NT2/D1 (cell line): Measurements from ENCODE around the gene LSAMP.

ENCODE experiments used
- DNase-seq: peaks from one replicate; pipeline ENCODE4 v3.0.0-alpha.2; 2011; ENCODE audit warnings: low read depth, low spot score
- H3K27me3 ChIP-seq: 2 replicates; pipeline ENCODE4 v1.6.0; 2011; ENCODE audit warnings: mild to moderate bottlenecking; ENCODE audit not compliant: insufficient read length, insufficient read depth
- H3K36me3 ChIP-seq: 2 replicates; pipeline ENCODE4 v1.6.1; 2011; ENCODE audit warnings: mild to moderate bottlenecking, low read length, mixed read lengths; ENCODE audit not compliant: insufficient read depth, insufficient read length
- H3K4me1 ChIP-seq: 2 replicates; pipeline ENCODE4 v1.5.1; 2011; ENCODE audit not compliant: insufficient read depth, insufficient read length
- H3K4me3 ChIP-seq: 2 replicates; pipeline ENCODE4 v1.5.1; 2011; ENCODE audit warnings: low read depth; ENCODE audit not compliant: insufficient read length
- H3K9ac ChIP-seq: 2 replicates; pipeline ENCODE4 v1.6.0; 2011; ENCODE audit warnings: low read depth; ENCODE audit not compliant: insufficient read length
- H3K9me3 ChIP-seq: 2 replicates; pipeline ENCODE4 v1.5.1; 2011; ENCODE audit warnings: mild to moderate bottlenecking, low read length; ENCODE audit not compliant: insufficient read depth
- SUZ12 ChIP-seq: IDR thresholded peaks from 2 replicates; pipeline ENCODE4 v1.6.1; 2011; ENCODE audit not compliant: insufficient read length, insufficient read depth; ENCODE audit errors: extremely low read depth
- YY1 ChIP-seq: IDR thresholded peaks from 2 replicates; pipeline ENCODE4 v1.6.1; 2011; ENCODE audit not compliant: insufficient read length, insufficient read depth
- ZNF274 ChIP-seq: IDR thresholded peaks from 2 replicates; pipeline ENCODE4 v1.6.1; 2011; ENCODE audit warnings: mild to moderate bottlenecking, low read depth, low read length

The LSAMP gene

DNA sequence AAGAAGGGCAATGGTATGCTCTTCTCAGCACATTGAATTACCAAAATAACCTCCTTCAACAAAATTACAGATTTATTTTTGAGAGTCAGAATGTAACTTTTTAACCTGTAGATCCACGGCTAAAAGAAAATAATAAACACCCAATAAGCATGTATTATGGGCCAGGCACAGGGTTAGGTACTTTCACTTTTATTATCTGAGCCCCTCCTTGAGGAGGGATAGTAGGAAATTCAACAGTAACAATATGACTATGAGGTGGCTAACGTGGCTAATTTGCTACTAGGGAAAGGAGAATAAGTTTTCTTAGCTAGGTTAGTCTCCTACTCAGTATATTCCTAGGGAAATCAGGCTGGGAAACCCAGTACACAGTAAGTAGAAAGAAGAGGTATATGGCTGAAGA is 515.1 kb downstream of the LSAMP start:
- Histone ChIP-seq H3K4me1 (no peaks in the 10 kb centered on the region), H3K4me3 (no peak overlapping the region)
- TF ChIP-seq YY1 (no peak), SUZ12 (no peak)

DNA sequence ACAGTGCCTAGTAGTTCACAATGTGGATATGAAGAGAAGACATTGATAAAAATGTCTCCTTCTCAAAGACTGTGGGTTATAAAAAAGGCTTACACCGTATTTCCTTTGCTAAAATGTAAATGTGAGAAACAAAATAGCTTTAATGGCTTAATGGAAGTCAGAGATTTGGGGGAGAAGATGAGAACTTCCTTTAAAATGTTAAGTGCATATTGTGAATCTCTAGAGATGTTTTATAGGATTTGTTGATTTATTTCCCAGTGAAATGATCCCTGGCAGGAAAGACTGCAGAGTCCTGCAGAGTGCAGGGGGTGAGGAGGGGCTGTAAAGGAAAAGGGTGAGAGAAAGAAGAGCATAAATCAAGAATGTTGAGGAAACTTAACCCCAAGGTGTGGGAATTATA is 516.9 kb downstream of the LSAMP start:
- no peaks in the 10 kb centered on the region for H3K4me1 ChIP-seq

More for the DNA sequence above, 515.1 kb downstream of the LSAMP start:
- H3K9me3 ChIP-seq, result no peaks in the 10 kb centered on the region
- no peak overlapping the region for H3K9ac ChIP-seq
- no peak for DNase-seq
- no peaks in the 10 kb centered on the region for H3K36me3 ChIP-seq
- H3K27me3 ChIP-seq, result no peaks in the 10 kb centered on the region

DNA sequence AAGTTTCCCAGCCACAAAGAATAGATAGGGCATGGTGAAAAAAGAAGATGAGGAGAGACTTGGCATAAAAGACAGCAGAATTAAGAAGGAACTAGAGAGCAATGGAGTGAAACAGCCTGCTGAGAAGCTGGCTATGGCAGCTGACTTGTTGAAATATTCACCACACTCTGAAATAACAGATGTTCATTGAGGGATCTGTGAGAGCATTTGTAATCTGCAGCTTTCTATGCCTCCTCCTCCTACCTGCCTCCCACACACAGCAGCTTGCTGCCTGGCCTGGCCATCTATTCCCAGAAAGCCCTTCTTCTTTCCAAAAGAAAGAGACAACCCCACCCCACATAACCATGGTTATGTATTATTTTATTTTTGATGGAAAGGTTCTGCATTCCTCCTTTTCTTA is 518.1 kb downstream of the LSAMP start:
- no peaks in the 10 kb centered on the region for H3K27me3 ChIP-seq
- H3K9ac ChIP-seq, result no peak overlapping the region
- H3K4me3 ChIP-seq, result no peak overlapping the region
- no peak for DNase-seq
- H3K36me3 ChIP-seq, result no peaks in the 10 kb centered on the region
- H3K4me1 ChIP-seq, result no peaks in the 10 kb centered on the region
- TF ChIP-seq SUZ12 (no peak), ZNF274 (no peak), YY1 (no peak)
- H3K9me3 ChIP-seq, result no peaks in the 10 kb centered on the region

More for the DNA sequence above, 516.9 kb downstream of the LSAMP start:
- Histone ChIP-seq H3K4me3 (no peak overlapping the region), H3K36me3 (no peaks in the 10 kb centered on the region), H3K9ac (no peak overlapping the region), H3K9me3 (no peaks in the 10 kb centered on the region), H3K27me3 (no peaks in the 10 kb centered on the region)
- DNase-seq, result no peak
- TF ChIP-seq SUZ12 (no peak), YY1 (no peak), ZNF274 (no peak)

GRCh38 chr3:115922681-115923347 is 522.5 kb downstream of the LSAMP start:
- H3K27me3 ChIP-seq, result no peaks in the 10 kb centered on the region
- no peak overlapping the region for H3K4me3 ChIP-seq
- TF ChIP-seq ZNF274 (no peak), YY1 (no peak), SUZ12 (no peak)
- H3K4me1 ChIP-seq, result no peaks in the 10 kb centered on the region
- no peaks in the 10 kb centered on the region for H3K9me3 ChIP-seq
- no peaks in the 10 kb centered on the region for H3K36me3 ChIP-seq
- DNase-seq, result peak; percentile 13
- no peak overlapping the region for H3K9ac ChIP-seq

- Histone ChIP-seq H3K9me3 (no peaks in the 10 kb centered on the region), H3K9ac (no peak overlapping the region), H3K4me1 (no peaks in the 10 kb centered on the region), H3K4me3 (no peak overlapping the region), H3K36me3 (no peaks in the 10 kb centered on the region), H3K27me3 (no peaks in the 10 kb centered on the region)
- no peak for DNase-seq
- TF ChIP-seq YY1 (no peak), ZNF274 (no peak)
Observed at GRCh38 chr3:115921711-115922110, 523.6 kb downstream of the LSAMP start.

DNA sequence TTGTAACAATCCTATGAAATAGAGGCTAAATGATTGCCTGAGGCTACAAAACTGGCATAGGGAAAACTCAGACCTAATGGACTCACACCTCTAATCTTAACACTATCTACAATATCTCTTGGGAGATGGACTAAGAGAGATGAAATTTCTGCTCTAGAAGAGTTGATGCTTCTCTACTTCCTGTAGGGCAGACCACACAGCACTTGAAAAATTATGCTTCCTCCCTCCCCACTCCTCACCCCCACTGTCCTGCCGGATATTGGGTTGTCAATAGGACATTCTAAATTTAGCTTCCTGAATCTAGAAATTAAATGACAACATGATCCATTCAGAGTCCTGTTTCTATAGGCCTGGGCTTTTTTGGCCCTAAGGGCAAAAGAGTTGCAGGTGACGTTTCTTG is 526.4 kb downstream of the LSAMP start:
- Histone ChIP-seq H3K9ac (no peak overlapping the region), H3K4me3 (no peak overlapping the region), H3K36me3 (no peaks in the 10 kb centered on the region), H3K9me3 (no peaks in the 10 kb centered on the region), H3K4me1 (no peaks in the 10 kb centered on the region), H3K27me3 (no peaks in the 10 kb centered on the region)
- no peak for DNase-seq
- TF ChIP-seq YY1, result no peak
- TF ChIP-seq ZNF274, result no peak
- TF ChIP-seq SUZ12, result no peak

GRCh38 chr3:115916866-115917265 is 528.4 kb downstream of the LSAMP start:
- Histone ChIP-seq H3K27me3 (no peaks in the 10 kb centered on the region), H3K36me3 (no peaks in the 10 kb centered on the region), H3K9me3 (no peaks in the 10 kb centered on the region), H3K4me1 (no peaks in the 10 kb centered on the region), H3K9ac (no peak overlapping the region), H3K4me3 (no peak overlapping the region)
- no peak for TF ChIP-seq YY1
- TF ChIP-seq SUZ12, result no peak
- TF ChIP-seq ZNF274, result no peak
- DNase-seq, result no peak
